PC-9 (cell line): ENCODE data around the gene RAB40AL.

Experiments used
- CTCF ChIP-seq: fragments of 200-600 bp; sonication (generic); conservative IDR thresholded peaks from 2 replicates; pipeline ENCODE4 v1.6.1; 2017; ENCODE audit warnings: mixed run types, antibody characterized with exemption, mild to moderate bottlenecking, moderate library complexity
- EZH2 ChIP-seq: fragments of 200-600 bp; sonication (generic); IDR thresholded peaks from 2 replicates; pipeline ENCODE4 v1.8.0; 2017; ENCODE audit warnings: antibody characterized with exemption, low read depth

DNA sequence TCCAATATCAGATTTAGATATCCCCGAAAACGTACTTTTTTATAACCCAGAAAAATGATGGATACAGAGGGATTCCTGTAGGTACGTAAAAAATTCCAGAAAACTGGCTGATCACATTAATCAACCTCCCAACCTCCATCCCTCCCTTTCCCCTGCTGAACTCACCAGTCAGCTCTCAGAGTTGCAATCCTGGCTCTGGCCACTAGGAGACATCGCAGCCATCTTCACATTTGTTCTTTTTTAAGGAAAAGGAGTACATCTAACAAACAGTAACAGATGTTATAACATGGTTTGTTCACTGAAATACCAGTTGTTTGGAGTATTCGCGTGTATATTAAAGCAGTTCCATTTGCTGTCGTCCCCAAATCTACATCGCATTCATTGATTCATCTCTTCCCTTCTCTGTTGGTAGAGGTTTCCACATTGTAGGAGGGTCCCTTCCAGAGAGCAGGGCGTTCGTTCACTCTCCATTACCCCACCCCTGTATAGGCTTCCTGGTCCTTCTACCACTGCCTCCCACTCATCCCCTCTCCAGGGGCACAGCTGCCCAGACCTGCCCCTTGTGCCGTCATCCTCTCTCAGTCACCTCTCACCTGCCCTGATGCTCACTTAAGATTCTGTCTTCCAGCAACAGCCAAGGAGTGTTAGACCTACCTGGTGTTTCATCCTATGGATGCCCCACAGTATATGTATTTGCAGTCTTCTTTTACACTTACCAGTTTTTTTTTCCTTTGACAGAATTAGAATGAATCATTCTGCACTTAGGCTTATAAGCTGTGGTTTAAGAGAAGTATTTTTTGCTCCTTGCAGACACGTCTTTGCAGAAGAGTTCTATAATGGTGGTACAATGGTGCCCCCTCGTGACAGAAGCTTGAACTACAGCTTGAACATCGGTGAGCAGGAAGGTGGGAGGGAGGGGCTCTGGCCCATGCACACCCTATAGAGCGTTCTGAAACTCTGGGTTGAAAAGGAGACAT, 36.8 kb upstream of the RAB40AL start:
- TF ChIP-seq EZH2 (no peak), CTCF (peak; percentile 61)
